HG03521 (cell line): ENCODE results near the gene EGFL7.
"Not testable (repeated sequence)": the region's sequence is repeated elsewhere in the genome, so short reads cannot be mapped to it uniquely, and the experiment has no call there.

Experiments used
- ATAC-seq: cut with Tn5 transposase; IDR thresholded peaks from one replicate; pipeline ENCODE4 v1.9.1; 2021; ENCODE audit warnings: mild to moderate bottlenecking, moderate library complexity; ENCODE audit not compliant: unreplicated experiment

EGFL7 gene

DNA sequence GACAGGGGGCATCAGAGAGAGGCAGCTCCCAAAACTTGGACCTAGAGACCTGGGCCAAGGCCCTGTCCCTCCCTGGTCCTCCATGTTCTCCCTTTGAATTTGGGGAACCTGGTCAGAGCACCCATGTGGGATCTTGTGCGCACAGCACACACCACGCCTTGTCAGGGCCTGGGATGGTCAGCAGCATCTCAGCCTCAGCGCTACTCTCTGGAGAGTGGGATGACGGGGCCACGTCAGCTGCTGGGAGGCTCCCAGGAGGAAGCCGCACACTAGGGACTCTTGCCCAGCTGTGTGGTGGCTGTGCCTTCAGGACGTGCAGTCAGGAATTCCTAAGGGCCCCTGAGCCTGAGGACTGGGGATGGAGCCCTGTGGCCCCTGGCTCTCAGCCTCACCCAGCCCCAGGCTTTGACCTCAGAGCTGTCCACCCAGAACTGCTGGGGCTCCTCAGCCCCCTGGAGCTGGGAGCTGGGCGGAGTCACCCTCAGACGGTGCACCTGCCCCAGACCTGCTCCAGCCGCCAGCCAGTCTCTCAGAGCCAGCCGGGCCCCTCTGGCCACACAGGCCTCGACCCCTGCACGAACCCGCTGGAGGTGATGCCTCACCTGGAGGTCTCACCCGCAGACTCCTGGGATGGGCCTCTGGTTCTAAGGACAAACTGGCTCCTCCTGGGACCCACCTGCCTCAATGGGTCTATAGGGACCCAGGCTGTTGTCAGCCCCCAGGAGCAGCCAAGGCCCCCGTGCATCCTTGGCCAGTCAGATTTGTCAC lies 38.3 kb upstream of the EGFL7 start:
- ATAC-seq: no peak

DNA sequence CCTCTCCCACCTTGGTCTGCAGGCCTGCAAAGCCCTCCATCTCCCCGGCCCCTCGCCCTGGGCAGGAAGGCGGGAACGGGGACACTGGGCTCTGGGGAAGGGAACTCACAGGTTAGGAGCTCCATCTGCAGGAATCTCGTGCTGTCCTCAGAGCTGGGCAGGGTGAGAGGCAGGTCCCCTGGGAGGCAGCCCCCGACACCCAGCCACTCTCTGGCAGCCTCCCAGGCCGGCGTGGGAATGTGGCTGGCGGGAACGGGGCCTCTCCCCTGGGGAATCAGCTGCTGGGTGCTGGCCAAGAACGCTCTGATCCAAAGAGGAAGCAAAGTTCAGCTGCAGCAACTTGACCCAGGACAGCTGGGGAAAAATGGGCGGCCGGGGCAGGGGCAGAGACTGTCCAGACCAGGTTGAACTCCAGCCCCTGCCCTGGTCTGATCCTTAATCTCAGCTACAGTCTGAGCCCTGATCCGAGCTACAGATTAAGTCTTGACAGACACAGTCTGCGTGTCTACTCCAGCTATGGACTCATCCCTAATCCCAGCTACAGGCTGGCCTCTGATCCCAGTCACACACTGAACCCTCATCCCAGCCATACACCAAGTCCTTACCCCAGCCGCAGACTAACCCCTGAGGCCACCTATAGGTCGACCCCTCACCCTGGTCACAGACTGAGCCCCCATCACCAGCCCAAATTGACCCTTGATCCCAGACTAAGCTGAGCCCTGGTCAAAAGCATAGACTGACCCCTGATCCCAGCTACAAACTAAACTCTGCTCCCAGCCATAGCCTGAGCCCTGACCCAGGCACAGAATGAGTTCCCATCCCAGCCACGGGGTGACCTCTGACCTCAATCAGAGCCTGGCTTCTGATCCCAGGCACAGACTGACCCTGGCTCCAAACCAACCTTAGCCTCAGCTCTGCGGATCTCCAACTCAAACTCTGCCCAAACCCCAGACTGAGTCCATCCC lies 37.3 kb upstream of the EGFL7 start:
- no peak for ATAC-seq

DNA sequence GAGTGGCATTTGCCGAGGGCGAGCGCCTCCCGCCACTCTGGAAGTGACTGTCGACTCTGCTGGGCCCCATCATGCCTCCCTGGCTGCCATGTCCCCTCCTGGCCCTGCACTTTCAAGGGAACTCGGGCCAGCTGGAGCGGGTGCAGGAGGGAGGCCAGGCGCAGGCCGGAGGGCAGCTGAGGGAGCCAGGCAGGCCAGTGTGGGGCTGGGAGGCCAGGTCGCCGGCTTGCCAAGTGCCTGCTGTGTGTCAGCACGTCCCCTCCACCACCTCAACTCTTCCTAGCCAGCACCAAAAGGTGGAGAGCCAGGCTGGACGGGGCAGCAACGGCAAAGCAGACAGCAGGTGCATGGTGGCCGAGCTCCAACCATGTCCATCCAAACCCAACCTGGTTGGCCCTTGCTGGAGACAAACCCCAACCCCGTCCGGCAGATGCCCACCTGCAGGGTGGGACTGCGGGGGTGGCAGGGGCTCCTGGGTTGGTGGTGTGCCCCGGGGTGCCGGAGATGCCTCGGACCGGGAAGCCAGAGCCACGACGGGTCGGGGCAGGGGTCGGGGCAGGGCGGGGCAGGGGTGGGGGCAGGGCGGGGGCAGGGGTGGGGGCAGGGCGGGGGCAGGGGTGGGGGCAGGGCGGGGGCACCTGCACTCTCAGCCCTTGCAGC lies 36.5 kb upstream of the EGFL7 start:
- no peak for ATAC-seq

DNA sequence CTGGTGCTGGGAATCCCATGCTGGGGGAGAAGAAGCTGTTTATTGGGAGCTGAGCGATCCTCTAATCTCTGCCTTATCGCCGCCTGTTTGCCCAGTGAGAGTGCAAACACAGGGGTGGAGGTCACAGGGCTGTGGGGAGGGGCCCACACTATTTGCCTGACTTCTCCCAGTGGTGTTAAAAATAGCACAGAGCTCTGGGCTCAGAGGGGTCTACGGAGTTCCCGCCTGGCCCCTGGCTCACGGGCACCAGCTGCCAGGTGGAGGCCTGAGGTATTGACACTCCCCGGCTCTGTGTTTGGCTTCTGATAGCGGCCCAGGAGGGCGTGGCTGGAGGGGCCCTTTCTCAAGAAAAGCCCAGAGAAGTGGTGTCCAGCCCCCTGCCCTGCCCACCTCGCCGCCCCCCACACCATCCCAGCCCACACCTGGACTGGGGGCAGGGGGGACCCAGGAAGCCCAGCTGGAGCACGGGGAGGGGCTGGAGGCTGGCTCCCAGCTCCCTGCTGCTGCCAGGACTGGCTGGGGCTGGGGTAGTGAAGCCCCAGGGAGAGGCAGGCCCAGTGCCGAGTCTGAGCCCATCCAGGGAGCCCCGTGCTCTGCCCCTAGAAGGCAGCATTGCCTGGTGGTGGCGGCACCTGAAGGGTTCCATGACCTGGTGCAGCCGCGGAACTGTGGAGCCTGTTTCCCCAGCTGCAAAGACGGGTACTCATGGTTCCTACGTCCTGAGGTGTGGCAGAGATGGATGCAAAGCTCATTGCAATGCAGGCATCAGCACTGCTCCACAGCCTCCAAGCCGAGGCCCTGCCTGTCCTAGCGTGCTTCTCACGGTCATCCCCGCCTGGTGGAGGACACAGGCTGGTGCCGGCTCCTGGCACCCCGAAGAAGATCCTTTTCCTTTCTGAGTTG lies 35.7 kb upstream of the EGFL7 start:
- no peak for ATAC-seq

DNA sequence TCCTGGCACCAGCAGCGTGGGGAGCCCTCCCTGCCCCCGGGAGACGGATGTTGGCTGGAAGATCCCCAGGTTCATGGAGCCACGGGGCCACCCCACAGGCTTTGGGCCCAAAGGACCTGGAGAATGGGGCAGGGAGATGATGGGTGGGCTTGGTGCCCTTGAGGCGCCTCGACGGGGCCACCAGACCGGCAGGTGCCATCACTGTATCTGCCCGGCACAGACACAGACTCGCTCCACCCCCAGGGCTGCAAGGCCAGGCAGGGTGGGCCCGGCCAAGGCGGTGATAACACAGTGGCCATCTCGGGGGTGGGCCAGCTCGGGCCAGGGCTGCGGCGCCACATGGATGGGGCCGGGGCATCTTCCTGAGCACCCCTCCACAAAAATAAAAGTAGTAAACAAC lies 35.0 kb upstream of the EGFL7 start:
- no peak for ATAC-seq

DNA sequence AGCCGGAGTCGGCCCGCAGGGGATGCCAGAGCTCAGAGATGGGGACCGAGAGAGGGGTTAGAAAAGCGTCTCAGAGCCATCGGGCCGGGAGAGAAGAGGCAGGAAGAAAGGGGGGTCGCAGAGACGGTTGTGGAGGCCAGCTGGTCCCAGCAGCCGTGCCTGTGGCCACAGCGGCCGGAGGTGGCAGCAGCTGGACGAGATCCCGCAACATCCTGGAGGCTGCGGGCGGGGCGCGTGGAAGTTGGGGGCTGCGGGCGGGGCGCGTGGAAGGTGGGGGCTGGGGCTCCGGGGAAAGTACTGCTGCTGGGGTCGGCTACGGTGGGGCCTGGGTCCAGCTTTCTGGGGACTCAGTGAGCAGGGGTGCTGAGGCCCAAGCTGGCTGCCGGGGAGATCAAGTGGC lies 34.4 kb upstream of the EGFL7 start:
- no peak for ATAC-seq

DNA sequence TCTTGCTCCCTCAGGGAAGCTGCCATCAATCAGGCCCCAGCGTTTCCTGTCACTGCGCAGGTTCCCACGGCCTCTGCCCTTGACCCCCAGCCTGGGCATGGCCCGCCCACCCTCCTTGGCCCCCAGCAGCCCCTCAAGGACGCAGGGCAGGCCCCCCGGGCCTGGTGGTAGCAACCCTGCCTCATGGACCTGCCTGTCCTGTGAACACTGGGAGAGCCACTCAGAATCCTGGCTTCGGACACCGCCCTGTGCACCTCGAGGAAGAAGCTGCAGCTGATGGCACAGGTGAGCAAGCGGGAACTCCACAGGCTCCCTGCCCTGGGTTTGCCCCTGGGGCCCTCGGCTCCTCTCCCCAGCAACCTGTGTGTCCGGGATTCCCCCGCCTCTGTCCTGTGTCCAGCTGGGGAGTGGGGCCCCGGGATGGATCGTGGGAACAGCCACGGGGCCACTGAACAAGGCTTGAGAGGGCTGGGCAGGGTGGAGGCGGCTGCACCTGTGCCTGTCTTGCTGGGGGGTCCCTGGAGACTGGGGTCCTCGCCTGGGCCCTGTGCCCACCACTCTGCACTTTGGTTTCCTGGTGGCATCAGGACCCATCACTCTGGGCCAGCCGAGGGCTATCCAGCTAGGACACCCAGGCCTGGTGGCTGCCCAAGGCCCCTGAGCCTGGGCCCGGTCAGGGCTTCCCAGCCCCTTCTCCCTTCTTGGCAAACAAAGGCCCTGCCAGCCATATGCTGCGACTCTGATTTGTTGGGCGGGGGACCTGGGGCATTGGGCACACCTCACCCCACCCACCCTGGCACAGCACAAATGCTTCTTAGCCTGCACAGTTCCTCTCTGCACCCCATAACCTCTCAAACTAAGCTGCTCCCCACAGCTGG lies 33.5 kb upstream of the EGFL7 start:
- ATAC-seq: no peak

DNA sequence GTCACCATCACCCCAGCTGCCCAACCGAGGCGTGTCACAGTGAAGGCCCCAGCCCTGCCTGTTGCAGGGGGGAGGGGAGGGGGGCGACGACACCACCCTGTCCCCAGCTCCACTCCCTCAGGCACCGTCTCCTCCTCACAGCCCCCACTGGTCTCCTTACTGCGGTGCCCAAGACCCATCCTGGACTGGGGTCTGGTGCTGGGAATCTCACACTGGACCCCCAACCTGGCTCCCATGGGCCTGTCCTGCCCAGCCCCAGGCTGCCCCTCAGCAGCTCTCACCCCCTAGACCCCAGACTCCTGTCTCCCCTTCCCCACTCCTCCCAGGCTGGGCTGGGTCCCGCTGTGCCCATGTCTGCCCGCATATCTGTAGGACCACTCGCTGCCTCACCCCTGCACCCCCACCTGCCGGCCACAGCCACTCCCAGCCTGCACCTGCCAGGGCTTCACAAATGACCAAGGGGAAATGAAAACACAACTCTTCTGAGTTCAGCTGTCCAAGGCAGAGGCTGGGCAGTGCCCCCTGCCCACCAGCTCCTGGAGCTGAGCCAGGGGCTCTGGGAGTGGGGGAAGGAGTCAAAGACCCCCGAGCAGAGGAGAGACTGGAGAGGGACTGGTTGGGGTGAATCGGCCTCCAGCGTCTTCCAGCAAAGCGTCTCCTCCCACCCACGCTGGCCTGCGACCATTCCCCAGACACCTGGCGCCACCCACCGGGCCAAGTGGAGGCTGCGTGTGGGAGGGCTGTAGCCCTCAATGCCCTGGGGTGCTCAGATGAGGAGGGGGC lies 32.6 kb upstream of the EGFL7 start:
- ATAC-seq: no peak

DNA sequence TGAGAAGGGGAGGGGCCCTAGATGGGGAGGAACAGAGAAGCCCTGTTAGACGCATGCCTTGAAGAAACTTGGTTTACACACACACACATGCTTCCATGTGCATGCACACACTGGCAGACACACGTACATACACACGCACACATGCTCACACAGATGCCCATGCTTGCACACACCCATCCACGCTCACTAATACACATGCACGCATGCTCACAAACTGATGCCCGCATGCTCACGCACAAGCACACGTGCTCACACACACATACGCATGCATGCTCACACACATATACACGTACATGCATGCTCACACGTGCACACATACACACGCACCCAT lies 32.1 kb upstream of the EGFL7 start:
- no peak for ATAC-seq

DNA sequence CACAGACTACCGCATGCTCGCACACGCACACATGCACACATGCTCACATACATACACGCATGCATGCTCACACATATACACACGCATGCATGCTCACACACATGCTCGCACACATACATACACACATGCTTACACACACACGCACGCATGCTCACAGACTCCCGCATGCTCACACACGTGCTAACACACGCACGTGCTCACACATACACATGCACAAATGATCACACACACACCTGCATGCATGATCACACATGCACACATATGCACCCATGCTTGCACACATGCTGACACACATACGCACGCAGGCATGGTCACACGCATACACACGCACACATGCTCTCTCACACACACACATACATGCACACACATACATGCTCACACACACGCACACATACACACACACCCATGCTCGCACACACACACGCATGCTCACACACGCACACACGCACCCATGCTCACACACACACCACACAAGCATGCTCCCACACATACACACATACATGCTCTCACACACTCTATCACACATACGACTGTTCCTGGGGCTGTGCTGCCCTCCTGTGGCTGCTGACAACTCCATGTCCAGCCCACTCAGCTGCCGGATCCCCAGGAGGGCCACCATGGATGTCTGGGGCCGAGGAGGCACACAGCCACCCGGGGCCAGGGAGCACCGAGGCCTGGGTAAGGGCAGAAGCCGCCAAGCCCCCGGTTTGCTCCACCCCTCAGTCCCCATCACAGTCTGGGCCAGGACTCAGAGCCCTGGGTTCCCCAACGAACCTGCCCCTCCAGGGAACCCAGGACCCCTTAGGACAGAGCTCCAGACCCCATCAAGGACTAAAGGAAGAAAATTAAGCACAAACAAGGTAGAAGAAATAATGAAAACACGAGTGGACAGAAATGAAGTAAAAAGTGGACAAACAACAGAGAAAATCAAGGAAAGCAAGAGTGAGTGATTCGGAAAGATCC lies 31.4 kb upstream of the EGFL7 start:
- ATAC-seq: no peak

DNA sequence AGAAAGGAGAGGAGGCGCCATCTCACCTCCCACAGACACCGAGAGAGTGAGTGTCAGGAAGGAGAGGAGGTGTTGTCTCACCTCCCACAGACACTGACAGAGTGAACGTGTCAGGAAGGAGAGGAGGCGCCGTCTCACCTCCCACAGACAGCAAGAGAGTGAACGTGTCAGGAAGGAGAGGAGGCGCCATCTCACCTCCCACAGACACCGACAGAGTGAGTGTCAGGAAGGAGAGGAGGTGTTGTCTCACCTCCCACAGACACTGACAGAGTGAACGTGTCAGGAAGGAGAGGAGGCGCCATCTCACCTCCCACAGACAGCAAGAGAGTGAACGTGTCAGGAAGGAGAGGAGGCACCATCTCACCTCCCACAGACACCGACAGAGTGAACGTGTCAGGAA lies 30.6 kb upstream of the EGFL7 start:
- not testable (repeated sequence) for ATAC-seq

DNA sequence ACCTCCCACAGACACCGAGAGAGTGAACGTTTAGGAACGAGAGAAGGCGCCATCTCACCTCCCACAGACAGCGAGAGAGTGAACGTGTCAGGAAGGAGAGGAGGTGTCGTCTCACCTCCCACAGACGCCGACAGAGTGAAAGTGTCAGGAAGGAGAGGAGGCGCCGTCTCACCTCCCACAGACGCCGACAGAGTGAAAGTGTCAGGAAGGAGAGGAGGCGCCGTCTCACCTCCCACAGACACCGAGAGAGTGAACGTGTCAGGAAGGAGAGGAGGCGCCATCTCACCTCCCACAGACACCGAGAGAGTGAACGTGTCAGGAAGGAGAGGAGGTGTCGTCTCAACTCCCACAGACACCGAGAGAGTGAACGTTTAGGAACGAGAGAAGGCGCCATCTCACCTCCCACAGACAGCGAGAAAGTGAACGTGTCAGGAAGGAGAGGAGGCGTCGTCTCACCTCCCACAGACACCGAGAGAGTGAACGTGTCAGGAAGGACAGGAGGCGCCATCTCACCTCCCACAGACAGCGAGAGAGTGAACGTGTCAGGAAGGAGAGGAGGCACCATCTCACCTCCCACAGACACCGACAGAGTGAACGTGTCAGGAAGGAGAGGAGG lies 30.1 kb upstream of the EGFL7 start:
- ATAC-seq: not testable (repeated sequence)

DNA sequence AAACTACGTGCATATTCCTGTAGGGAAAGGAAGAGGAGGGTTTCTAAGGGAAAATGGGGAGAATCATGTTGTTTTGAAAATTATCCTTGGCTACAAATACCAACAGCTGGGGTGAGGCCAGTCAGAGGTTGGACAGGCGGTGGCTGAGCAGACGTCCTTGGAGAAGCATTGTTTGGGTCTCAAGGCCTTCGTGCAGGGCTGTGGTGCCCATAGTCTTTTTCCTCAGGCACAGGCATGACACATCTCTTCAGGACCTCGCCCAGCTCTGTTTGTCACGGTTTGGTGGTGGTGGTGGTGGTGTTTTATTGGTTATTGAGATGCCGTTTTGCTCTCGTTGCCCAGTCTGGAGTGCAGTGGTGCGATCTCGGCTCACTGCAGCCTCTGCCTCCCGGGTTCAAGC lies 27.8 kb upstream of the EGFL7 start:
- ATAC-seq: no peak

DNA sequence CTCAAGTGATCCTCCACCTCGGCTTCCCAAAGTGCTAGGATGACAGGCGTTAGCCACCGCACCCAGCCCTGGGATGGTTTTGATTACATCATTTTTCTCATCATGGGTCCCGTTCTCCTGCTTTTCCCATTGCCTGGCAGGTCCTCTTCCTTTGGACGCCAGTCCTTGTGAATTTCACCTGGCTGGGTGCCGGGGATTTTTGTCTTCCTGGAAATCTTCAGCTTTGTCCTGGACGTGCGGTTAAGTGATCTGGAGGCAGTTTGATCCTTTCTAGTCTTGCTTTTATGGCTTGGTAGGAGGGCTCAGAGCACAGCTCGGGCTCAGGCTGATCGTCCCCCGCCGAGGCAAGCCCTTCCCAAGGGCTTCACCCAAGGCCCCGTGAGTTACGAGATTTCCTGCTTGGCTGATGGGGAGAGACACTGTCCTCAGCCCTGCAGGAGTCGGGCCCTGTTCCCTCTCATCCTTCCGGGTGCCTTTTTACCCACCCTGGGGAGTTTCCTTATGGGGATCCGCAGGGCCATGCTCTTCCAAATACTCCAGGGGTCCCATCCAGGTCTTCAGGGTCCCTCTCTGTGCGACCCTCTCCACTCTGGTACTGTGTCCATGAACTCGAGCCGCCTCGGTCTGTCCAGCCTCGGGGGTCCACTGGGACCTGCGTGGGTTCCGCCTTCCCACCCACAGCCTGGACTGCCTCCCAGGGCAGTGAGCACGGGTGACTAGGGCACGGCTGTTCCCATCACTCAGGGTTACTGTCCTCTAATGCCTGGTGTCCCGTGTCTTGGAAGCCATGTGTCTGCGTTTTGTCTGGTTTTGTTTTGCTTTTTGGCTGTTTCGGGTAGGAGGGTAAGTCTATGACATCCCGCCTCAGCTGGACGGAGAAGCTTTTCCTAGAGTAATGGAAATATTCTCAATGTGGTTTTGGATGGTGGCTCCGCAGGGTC lies 22.3 kb upstream of the EGFL7 start:
- ATAC-seq: no peak

DNA sequence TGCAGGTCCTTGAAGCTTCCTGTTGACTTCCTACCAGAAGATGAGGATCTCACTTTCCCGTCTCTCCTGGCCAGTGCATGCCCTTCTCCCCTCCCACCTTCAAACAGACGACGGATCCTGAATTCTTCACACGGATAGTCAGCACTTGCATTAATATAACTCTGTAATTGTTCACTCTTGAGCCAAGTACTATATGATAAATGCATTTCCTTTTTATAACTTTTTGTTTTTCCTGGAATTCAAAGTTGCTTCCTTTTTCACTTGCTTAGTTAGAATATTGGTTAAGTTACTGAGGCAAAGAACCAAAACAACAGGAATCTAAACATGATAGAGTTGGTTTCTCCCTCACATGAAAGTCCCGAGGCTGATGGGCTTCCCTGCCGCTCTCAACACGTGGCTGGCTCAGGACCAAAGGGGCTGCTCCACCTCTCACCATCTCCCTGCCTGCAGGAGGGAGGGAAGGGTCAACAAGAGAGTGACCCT lies 20.2 kb upstream of the EGFL7 start:
- ATAC-seq: no peak
